ENCODE measurements around the gene MRPL27.

Gene MRPL27

DNA sequence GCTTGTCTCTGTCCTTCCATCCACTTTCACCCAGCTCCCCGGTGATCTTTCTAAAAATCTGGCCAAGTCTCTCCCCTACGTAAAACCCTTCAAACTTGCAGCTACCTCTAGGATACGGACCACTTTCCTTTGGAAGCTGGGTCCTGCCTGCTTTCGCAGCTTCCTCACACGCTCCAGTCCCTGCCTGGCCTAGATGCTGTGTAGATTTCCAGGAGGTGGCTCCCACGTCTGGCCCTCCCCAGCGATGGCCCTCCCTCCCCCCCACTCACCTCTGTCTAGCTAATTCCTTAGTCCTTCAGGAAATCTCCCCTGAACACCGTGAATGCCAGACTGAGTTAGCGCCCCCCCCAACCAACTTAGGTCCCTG lies 24.9 kb upstream of the MRPL27 start:
- Histone ChIP-seq H3K27me3 (ENCODE audit: low read depth, low read length) (no peaks in the 10 kb centered on the region), H3K4me1 (ENCODE audit: low read length) (peaks cover 18% of the 10 kb centered on the region), H4K20me1 (ENCODE audit: insufficient read depth, low read length) (peaks cover 13% of the 10 kb centered on the region; the same call in 1 of the 2 replicates), H3K79me2 (ENCODE audit: low read length) (peaks cover 44% of the 10 kb centered on the region), H3K4me3 (ENCODE audit: low read length) (peak overlapping the region; percentile 97), H3K9me3 (ENCODE audit: insufficient read depth, low read length) (no peaks in the 10 kb centered on the region), H3K4me2 (ENCODE audit: low read length) (peak overlapping the region; percentile 94), H3K27ac (ENCODE audit: low read length) (no peak overlapping the region), H3K36me3 (replicated peaks; ENCODE audit: low read depth, low read length) (peaks cover 30% of the 10 kb centered on the region), H3K9ac (ENCODE audit: low read length) (peak overlapping the region; percentile 65), H2AFZ (ENCODE audit: low read depth, low read length) (peak overlapping the region; percentile 95)
- TF ChIP-seq EZH2phosphoT487 (IDR thresholded peaks at IDR 0.05; ENCODE audit: low read depth): no peak
- TF ChIP-seq, protein P1, sequence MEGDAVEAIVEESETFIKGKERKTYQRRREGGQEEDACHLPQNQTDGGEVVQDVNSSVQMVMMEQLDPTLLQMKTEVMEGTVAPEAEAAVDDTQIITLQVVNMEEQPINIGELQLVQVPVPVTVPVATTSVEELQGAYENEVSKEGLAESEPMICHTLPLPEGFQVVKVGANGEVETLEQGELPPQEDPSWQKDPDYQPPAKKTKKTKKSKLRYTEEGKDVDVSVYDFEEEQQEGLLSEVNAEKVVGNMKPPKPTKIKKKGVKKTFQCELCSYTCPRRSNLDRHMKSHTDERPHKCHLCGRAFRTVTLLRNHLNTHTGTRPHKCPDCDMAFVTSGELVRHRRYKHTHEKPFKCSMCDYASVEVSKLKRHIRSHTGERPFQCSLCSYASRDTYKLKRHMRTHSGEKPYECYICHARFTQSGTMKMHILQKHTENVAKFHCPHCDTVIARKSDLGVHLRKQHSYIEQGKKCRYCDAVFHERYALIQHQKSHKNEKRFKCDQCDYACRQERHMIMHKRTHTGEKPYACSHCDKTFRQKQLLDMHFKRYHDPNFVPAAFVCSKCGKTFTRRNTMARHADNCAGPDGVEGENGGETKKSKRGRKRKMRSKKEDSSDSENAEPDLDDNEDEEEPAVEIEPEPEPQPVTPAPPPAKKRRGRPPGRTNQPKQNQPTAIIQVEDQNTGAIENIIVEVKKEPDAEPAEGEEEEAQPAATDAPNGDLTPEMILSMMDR (IDR thresholded peaks at IDR 0.05; ENCODE audit: low read depth, low read length): no peak

DNA sequence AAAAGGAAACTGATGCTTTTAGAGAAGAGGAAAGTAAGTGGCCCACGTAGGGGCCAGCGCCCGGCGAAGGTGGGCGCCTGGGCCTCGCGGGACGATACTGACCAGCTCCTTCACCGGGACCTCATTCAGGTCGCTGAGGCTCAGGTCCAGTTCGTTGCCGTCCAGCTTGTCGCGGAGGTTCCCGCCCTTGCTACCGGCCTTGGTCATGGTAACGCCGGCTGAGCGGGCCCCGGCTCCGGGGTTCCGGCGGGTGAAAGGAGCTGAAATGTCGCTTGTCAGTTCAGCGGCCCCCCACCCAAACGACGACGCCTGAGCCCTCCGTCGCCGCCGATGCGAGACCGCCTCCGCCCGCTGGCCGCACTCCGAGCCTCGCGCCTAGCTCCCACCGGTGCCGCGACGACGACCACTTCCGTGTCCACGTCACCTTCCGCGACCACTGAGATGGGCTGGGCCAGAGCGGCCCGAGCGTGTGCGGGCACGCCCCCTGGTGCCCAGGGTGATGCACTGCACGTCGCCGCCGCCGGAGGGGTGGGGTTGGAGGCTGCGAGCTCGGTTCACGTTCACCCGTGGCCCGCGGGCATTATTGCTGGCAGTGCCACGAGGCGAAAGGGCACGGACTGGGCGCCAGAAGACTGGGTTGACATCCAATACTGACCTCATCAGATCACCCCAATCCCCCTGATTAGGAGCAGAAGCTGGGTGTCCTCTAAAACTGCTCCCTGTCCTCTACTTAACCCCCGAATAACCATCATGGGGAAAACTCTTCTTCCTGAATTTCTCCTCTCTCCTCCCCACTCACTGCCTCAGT lies 24.3 kb upstream of the MRPL27 start, which contains the start of gene LRRC59:
Gene LRRC59 (minus strand): TSS at position 413 of the 808 bp plus-strand sequence. CDS start 206 bp downstream, at position 207.
- Histone ChIP-seq H3K79me2 (ENCODE audit: low read length) (peaks cover 47% of the 10 kb centered on the region), H3K4me3 (ENCODE audit: low read length) (peak within 1 kb of the TSS; percentile 97), H3K27ac (ENCODE audit: low read length) (peak within 1 kb of the TSS; percentile 51), H3K4me1 (ENCODE audit: low read length) (peaks cover 18% of the 10 kb centered on the region), H3K9ac (ENCODE audit: low read length) (peak within 1 kb of the TSS; percentile 96), H2AFZ (ENCODE audit: low read depth, low read length) (peak within 1 kb of the TSS; percentile 95), H3K9me3 (ENCODE audit: insufficient read depth, low read length) (no peaks in the 10 kb centered on the region), H3K27me3 (ENCODE audit: low read depth, low read length) (no peaks in the 10 kb centered on the region), H3K36me3 (replicated peaks; ENCODE audit: low read depth, low read length) (peaks cover 36% of the 10 kb centered on the region), H4K20me1 (ENCODE audit: insufficient read depth, low read length) (peaks cover 13% of the 10 kb centered on the region; the same call in 1 of the 2 replicates), H3K4me2 (ENCODE audit: low read length) (peak within 1 kb of the TSS; percentile 95)
- TF ChIP-seq, protein P1 (IDR thresholded peaks at IDR 0.05; ENCODE audit: low read depth, low read length): peak; percentile 79
- no peak for TF ChIP-seq EZH2phosphoT487 (IDR thresholded peaks at IDR 0.05; ENCODE audit: low read depth)

DNA sequence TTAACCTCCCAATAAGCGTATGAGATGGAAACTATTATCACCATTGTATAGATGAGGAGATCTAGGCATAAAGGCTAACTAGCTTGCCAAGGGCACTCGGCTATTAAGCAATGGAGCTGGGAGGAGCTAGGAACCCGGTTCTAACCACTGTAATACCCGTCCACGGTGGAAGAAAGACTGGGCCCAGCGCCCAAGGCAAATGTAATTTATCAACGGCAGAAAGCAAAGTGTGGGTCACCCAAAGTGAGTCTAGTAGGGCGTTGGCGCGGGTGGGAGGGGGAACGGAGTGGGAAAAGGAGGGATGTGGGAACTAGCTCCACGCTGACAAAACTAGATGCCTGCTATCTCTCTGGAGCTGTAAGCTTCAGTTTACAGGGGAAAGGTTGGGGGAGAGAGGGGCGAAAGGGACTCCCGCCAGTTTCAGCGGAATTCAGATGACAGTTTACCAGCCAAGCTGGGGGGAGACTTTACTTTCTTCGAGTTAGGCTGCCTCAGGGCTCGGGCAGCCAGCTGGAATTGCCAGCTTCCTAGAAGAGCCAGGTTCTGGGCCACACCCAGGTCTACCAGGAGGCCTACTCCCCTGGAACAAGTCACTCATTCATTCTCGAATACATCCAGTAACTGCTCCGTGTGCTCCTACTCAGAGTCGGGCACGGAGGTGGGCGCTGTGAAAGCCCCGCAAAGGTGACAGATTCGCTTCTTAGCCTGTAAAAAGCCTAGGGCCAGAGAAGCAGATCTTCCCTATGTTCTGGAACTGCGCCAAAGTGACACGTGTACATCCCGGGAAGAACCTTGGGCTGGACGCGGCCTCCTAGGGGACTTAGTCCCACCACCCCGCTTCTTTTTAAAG lies 23.5 kb upstream of the MRPL27 start:
- peaks cover 27% of the 10 kb centered on the region for H3K4me1 ChIP-seq (ENCODE audit: low read length)
- H3K4me3 ChIP-seq (ENCODE audit: low read length): peak overlapping the region; percentile 97
- peaks cover 13% of the 10 kb centered on the region; the same call in 1 of the 2 replicates for H4K20me1 ChIP-seq (ENCODE audit: insufficient read depth, low read length)
- peaks cover 47% of the 10 kb centered on the region for H3K79me2 ChIP-seq (ENCODE audit: low read length)
- H2AFZ ChIP-seq (ENCODE audit: low read depth, low read length): no peak overlapping the region
- peaks cover 42% of the 10 kb centered on the region for H3K36me3 ChIP-seq (replicated peaks; ENCODE audit: low read depth, low read length)
- H3K27me3 ChIP-seq (ENCODE audit: low read depth, low read length): no peaks in the 10 kb centered on the region
- TF ChIP-seq, protein P1 (IDR thresholded peaks at IDR 0.05; ENCODE audit: low read depth, low read length): no peak
- no peak for TF ChIP-seq EZH2phosphoT487 (IDR thresholded peaks at IDR 0.05; ENCODE audit: low read depth)
- no peaks in the 10 kb centered on the region for H3K9me3 ChIP-seq (ENCODE audit: insufficient read depth, low read length)
- H3K27ac ChIP-seq (ENCODE audit: low read length): peak overlapping the region; percentile 51
- H3K9ac ChIP-seq (ENCODE audit: low read length): peak overlapping the region; percentile 96
- H3K4me2 ChIP-seq (ENCODE audit: low read length): peak overlapping the region; percentile 95

DNA sequence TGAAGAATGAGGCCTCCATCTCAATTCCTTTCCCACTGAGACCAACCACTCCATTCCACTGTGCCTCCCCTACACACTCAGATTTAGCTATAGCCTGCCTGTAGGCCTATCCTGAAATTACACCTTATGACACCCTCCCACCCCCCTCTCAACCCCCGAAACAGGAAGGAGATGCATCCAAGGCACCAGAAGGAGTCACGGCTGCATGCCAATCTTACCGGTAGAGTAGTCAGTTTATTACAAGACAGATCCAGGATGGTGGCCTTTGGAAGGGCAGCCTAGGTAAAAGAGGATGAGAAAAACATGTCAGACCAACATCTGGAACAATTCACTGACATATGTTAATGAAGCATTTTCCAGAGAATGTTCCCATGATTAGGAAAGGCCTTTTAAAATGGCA lies 21.7 kb upstream of the MRPL27 start:
- peaks cover 13% of the 10 kb centered on the region; the same call in 1 of the 2 replicates for H4K20me1 ChIP-seq (ENCODE audit: insufficient read depth, low read length)
- no peak overlapping the region for H3K4me2 ChIP-seq (ENCODE audit: low read length)
- no peak overlapping the region for H2AFZ ChIP-seq (ENCODE audit: low read depth, low read length)
- H3K4me3 ChIP-seq (ENCODE audit: low read length): no peak overlapping the region
- no peaks in the 10 kb centered on the region for H3K27me3 ChIP-seq (ENCODE audit: low read depth, low read length)
- no peaks in the 10 kb centered on the region for H3K9me3 ChIP-seq (ENCODE audit: insufficient read depth, low read length)
- H3K36me3 ChIP-seq (replicated peaks; ENCODE audit: low read depth, low read length): peaks cover 55% of the 10 kb centered on the region
- H3K27ac ChIP-seq (ENCODE audit: low read length): no peak overlapping the region
- H3K79me2 ChIP-seq (ENCODE audit: low read length): peaks cover 56% of the 10 kb centered on the region
- no peak overlapping the region for H3K9ac ChIP-seq (ENCODE audit: low read length)
- peaks cover 34% of the 10 kb centered on the region for H3K4me1 ChIP-seq (ENCODE audit: low read length)
- TF ChIP-seq EZH2phosphoT487 (IDR thresholded peaks at IDR 0.05; ENCODE audit: low read depth): no peak
- TF ChIP-seq, protein P1 (IDR thresholded peaks at IDR 0.05; ENCODE audit: low read depth, low read length): no peak
